Measurements from ENCODE around the gene BST2. TPM values are rescaled to one million over a fixed set of nuclear protein-coding genes. Genes with fewer than 3 reads are reported as not detected.

The BST2 gene
- total and polyA plus RNA-seq, 2 of the 8 experiments (the other 6 are each of a cell fraction or from before 2014, with no cell fraction given): 18.1 to 72.8 TPM

DNA sequence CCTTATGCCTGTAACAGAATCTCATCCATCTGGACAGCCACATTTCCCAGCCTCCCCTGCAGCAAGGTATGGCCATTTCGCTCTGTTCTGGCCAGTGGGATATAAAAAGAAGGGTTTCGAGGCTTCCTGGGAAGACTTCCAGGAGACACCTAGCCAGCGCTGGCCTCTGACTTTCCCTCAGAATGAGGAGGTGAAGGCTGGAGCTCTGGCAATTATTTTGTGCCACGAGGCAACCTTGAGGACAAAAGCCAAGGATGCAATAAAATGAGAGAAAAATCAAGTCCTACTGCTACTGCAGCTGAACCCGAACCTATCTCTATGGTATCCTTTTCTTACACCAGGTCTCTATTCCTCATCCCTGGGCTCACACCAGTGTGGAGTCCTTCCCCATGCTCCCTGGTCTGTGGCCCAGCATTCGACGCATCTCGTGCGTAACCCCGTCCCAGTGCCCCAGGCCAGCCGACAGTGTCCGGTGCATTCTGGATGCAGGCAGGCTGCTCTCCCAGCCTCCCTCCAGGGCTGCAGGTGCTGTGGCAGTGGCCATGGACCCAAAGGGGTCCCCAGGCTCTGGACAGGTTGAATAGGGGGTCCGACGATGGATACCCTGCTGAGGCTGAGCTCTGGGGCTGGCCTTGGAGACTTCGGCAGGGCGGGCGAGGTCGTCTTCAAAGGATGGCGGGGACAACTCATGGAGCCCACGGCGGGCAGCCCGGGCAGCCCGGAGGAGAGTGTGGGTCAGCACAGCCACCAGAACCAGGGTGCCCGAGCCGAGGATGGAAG lies 30.9 kb upstream of the BST2 start:
- CTCF ChIA-PET (ENCODE audit: partially characterized antibody): interaction anchor here (1.0 to 2.0 kb wide), 7 partner anchors 9 to 42 kb away, joined by 3 to 7 read pairs (median 4); partner anchors contain the start of genes CCDC194, NXNL1 and TMEM221
- no peak overlapping the region for H3K18ac ChIP-seq (ENCODE audit: extremely low read depth, low read length)
- POLR2A ChIA-PET (ENCODE audit: partially characterized antibody): interaction anchor here (0.7 to 1.6 kb wide), 3 partner anchors 8 to 91 kb away, joined by 3 to 4 read pairs (median 3); partner anchors contain the start of gene MVB12A
- no peaks in the 10 kb centered on the region; a peak in 1 of 4 replicates for H3K9me3 ChIP-seq (ENCODE audit: insufficient read depth in 2 of 2, low read depth in 1 of 2, low read length in 1 of 2)
- H4K20me1 ChIP-seq (replicated peaks in 1 of 2; ENCODE audit: control insufficient read depth in 1 of 2, insufficient read depth in 2 of 2, low read length in 2 of 2): no peaks in the 10 kb centered on the region
- WGBS, 2 experiments (ENCODE audit: extremely low coverage in 1 of 2, insufficient coverage in 1 of 2, insufficient read length in 1 of 2, insufficient replicate concordance in 2 of 2, low coverage in 1 of 2, low lambda C conversion rate in 2 of 2, missing lambda C conversion rate in 1 of 2): 92% methylated on average over 25 of the region's 25 CpGs; no CpG with 5 or more reads in 1 of the 2 experiments
- H3K9ac ChIP-seq (replicated peaks in 1 of 4; ENCODE audit: extremely low read depth in 1 of 4, low read depth in 3 of 4, low read length in 3 of 4): no peak overlapping the region
- no peaks in the 10 kb centered on the region for H3K79me1 ChIP-seq (ENCODE audit: low read depth, low read length)
- FAIRE-seq (no peak), DNase-seq (ENCODE audit: low read depth in 1 of 2, low spot score in 2 of 2) (no peak)
- no peak overlapping the region for H2BK5ac ChIP-seq (ENCODE audit: low read depth, low read length)
- H3K23ac ChIP-seq (ENCODE audit: insufficient read length): no peak overlapping the region
- H3K27me3 ChIP-seq (replicated peaks in 1 of 4; ENCODE audit: control insufficient read depth in 3 of 4, extremely low read depth in 1 of 4, insufficient read depth in 3 of 4, low read length in 3 of 4): no peaks in the 10 kb centered on the region; a peak in 1 of 7 replicates
- H2BK20ac ChIP-seq (ENCODE audit: low read length): no peak overlapping the region
- no peak overlapping the region for H3K4me3 ChIP-seq (ENCODE audit: extremely low read depth in 1 of 4, insufficient read depth in 2 of 4, low read depth in 3 of 4, low read length in 4 of 4)
- H3K56ac ChIP-seq (replicated peaks; ENCODE audit: insufficient read length, low read depth, low read length): no peak overlapping the region
- no peak overlapping the region for H3K27ac ChIP-seq (ENCODE audit: low read depth, low read length)
- H2BK15ac ChIP-seq (ENCODE audit: low read length): no peak overlapping the region
- no peak overlapping the region for H4K8ac ChIP-seq (ENCODE audit: extremely low read depth, insufficient read depth, low read length)
- H3K23me2 ChIP-seq (ENCODE audit: low read depth, low read length): no peaks in the 10 kb centered on the region
- H2BK120ac ChIP-seq (replicated peaks; ENCODE audit: low read depth, low read length): no peak overlapping the region
- H4K91ac ChIP-seq (replicated peaks; ENCODE audit: insufficient read length, low read length): no peak overlapping the region
- no peak overlapping the region for H3K4ac ChIP-seq (replicated peaks; ENCODE audit: insufficient read length, low read depth, low read length)
- H2AFZ ChIP-seq (ENCODE audit: low read length): no peak overlapping the region
- no peak overlapping the region for H4K5ac ChIP-seq (ENCODE audit: insufficient read length, low read depth, low read length)
- H3K79me2 ChIP-seq (ENCODE audit: control insufficient read depth in 1 of 2, insufficient read depth in 2 of 2, low read length in 2 of 2): no peaks in the 10 kb centered on the region
- H3K4me1 ChIP-seq (replicated peaks in 1 of 4; ENCODE audit: control insufficient read depth in 3 of 4, insufficient read depth in 4 of 4, low read length in 3 of 4): no peaks in the 10 kb centered on the region
- no peak overlapping the region for H3K4me2 ChIP-seq (ENCODE audit: insufficient read depth in 1 of 2, low read depth in 2 of 2, low read length in 2 of 2)
- H3K36me3 ChIP-seq (ENCODE audit: control insufficient read depth in 2 of 4, insufficient read depth in 4 of 4, low read length in 3 of 4): no peaks in the 10 kb centered on the region
- no peak overlapping the region for H2AK5ac ChIP-seq (ENCODE audit: low read depth, low read length)
- TF ChIP-seq TAF7 (optimal IDR thresholded peaks at IDR 0.05; ENCODE audit: borderline replicate concordance, low read depth, low read length) (no peak), SRF (IDR thresholded peaks at IDR 0.05; ENCODE audit: low read depth, low read length) (no peak), KDM1A (IDR thresholded peaks at IDR 0.05; ENCODE audit: borderline replicate concordance, low read length) (peak; percentile 87), SAP30 (IDR thresholded peaks at IDR 0.05; ENCODE audit: insufficient read depth, insufficient replicate concordance, low read length) (no peak), SUZ12 (IDR thresholded peaks at IDR 0.05; ENCODE audit: low read length) (no peak), ASH2L (IDR thresholded peaks at IDR 0.05; ENCODE audit: low read length) (no peak), FOSL1 (IDR thresholded peaks at IDR 0.05; ENCODE audit: insufficient read depth, low read depth, low read length) (no peak)
- H3K14ac ChIP-seq (ENCODE audit: insufficient read length): no peak overlapping the region
- no peak overlapping the region for H2BK12ac ChIP-seq (ENCODE audit: low read depth, low read length)

Measured in H1 (cell line).